K562 (cell line): ENCODE results near the gene KBTBD3. TPM values are rescaled to one million over a fixed set of nuclear protein-coding genes. Genes with fewer than 3 reads are reported as not detected.
A peak's percentile ranks its signal among the peaks of the same experiment; 100 is the strongest.

ENCODE experiments used
- BHLHE40 ChIP-seq: IDR thresholded peaks from 2 replicates; pipeline ENCODE4 v1.6.1; 2011; ENCODE audit warnings: low read length, improper control_type of control experiment
- CGGBP1 ChIP-seq: fragments of 250-450 bp; sonication (Bioruptor Pico); IDR thresholded peaks from 2 replicates; pipeline ENCODE4 v1.9.0; 2021; ENCODE audit warnings: mild to moderate bottlenecking
- CREB5 ChIP-seq: fragments of 250-450 bp; sonication (Bioruptor Pico); IDR thresholded peaks from 2 replicates; pipeline ENCODE4 v1.5.0; 2020; ENCODE audit warnings: mild to moderate bottlenecking
- CREM ChIP-seq: IDR thresholded peaks from 2 replicates; pipeline ENCODE4 v1.6.1; 2014; ENCODE audit warnings: antibody characterized with exemption, low read depth
- FOXK2 ChIP-seq, 2 experiments: fragments of 450-650 bp; IDR thresholded peaks in 1 of 2; conservative IDR thresholded peaks in 1 of 2; 2 replicates each; pipeline ENCODE4 v1.6.1; 2016; ENCODE audit warnings: low read depth in 2 of 2, mild to moderate bottlenecking in 1 of 2
- HDGF ChIP-seq: fragments of 450-650 bp; IDR thresholded peaks from 2 replicates; pipeline ENCODE4 v1.6.1; 2016
- MBD2 ChIP-seq: sonication (generic); IDR thresholded peaks from 2 replicates; pipeline ENCODE4 v1.6.1; 2016; ENCODE audit warnings: low read depth, borderline replicate concordance
- POLR3A ChIP-seq: IDR thresholded peaks from 2 replicates; pipeline ENCODE4 v1.6.1; 2011; ENCODE audit warnings: borderline replicate concordance, mild to moderate bottlenecking, moderate library complexity; ENCODE audit not compliant: insufficient read length, insufficient read depth; ENCODE audit errors: extremely low read depth
- PPARD ChIP-seq: fragments of 250-450 bp; sonication (Bioruptor Pico); IDR thresholded peaks from 2 replicates; pipeline ENCODE4 v1.8.0; 2022; ENCODE audit warnings: inconsistent platforms, mild to moderate bottlenecking, moderate library complexity
- ZBTB11 ChIP-seq, 3 experiments: fragments of 200-800 bp in 1 of 3; fragments of 250-450 bp in 1 of 3; fragments of 450-650 bp in 1 of 3; sonication (Bioruptor Pico) in 1 of 3; sonication (Bioruptor generic) in 1 of 3; formaldehyde crosslinking in 1 of 3; IDR thresholded peaks; 2 replicates each; pipeline versions ENCODE4 v1.6.1 to v1.8.0; 2016 to 2022; ENCODE audit warnings: mild to moderate bottlenecking in 2 of 3, missing genetic modification characterization in 2 of 3, missing compliant biosample characterization in 1 of 3, moderate library complexity in 1 of 3
- ZNF232 ChIP-seq: sonication (generic); formaldehyde crosslinking; IDR thresholded peaks from 2 replicates; pipeline ENCODE4 v1.8.0; 2022; ENCODE audit warnings: mild to moderate bottlenecking, missing genetic modification reagents
- ZNF318 ChIP-seq, 2 experiments: fragments of 450-650 bp; IDR thresholded peaks; 2 replicates each; pipeline ENCODE4 v1.6.1; 2016; ENCODE audit warnings: mild to moderate bottlenecking in 2 of 2, borderline replicate concordance in 1 of 2, low read depth in 1 of 2, moderate library complexity in 1 of 2
- ZNF717 ChIP-seq: fragments of 250-450 bp; sonication (Bioruptor Pico); IDR thresholded peaks from 2 replicates; pipeline ENCODE4 v1.5.0; 2021
- polyA plus RNA-seq, 8 experiments: library from polyadenylated mRNA; depleted of rRNA in 4 of 8; stranded (reverse) in 5 of 8; unstranded in 3 of 8; fragments of >200 nt; fragmentation: Nextera tagmentation in 2 of 8; fragmentation: Illumina TruSeq in 1 of 8; extraction: Ambion mirVana in 2 of 8; extraction: Trizol in 1 of 8; gene quantifications; 2 replicates each; pipeline versions ENCODE4 v1.2.1 to v1.2.3, GENCODE V29; 2011 to 2014; ENCODE audit warnings: inconsistent platforms in 1 of 8, missing spikeins in 1 of 8
- total RNA-seq, 7 experiments: library from RNA; depleted of rRNA in 6 of 7; stranded (reverse); fragments of >200 nt in 6 of 7; fragmentation: Illumina TruSeq in 2 of 7; extraction: Trizol in 2 of 7; gene quantifications; 2 replicates each; pipeline versions ENCODE4 v1.2.1 to v1.2.3, GENCODE V29; 2011 to 2021; ENCODE audit warnings: low replicate concordance in 1 of 7

KBTBD3 gene
- total and polyA plus RNA-seq, 9 of the 15 experiments (the other 6 are each of a cell fraction or from before 2014, with no cell fraction given), result 4.2 to 31.2 (median 6.4) TPM

- no peak for TF ChIP-seq CGGBP1 (CRISPR knock-in tag)
- TF ChIP-seq MBD2, result peak; percentile 96
- TF ChIP-seq POLR3A, result no peak
- peak; percentile 51 for TF ChIP-seq BHLHE40
- TF ChIP-seq ZNF717 (CRISPR knock-in tag), result no peak
- no peak for TF ChIP-seq ZNF318 (IDR thresholded peaks at IDR 0.05; ENCODE audit: borderline replicate concordance in 1 of 2, low read depth in 1 of 2)
- TF ChIP-seq CREM, result peak; percentile 81
- no peak for TF ChIP-seq CREB5
- TF ChIP-seq ZBTB11 (CRISPR knock-in tag; IDR thresholded peaks at IDR 0.05), result peak in 1 of 3 experiments; percentile 48; a peak in 1 of 6 replicates
- no peak for TF ChIP-seq HDGF
- TF ChIP-seq PPARD (CRISPR knock-in tag), result no peak
- no peak for TF ChIP-seq ZNF232 (CRISPR knock-in tag)
- 0 out of 4 replicates have a peak, but pooled peaks have one; percentile 35 to 59 for TF ChIP-seq FOXK2 (conservative IDR thresholded peaks at IDR 0.05 in 1 of 2, IDR thresholded peaks at IDR 0.05 in 1 of 2; ENCODE audit: low read depth in 2 of 2)
Measured at GRCh38 chr11:106021967-106022794, 55.0 kb downstream of the KBTBD3 start, which contains the start of gene MSANTD4 (continued).
